ENCODE results near the gene KCNJ6. TPM values are rescaled to one million over a fixed set of nuclear protein-coding genes. Genes with fewer than 3 reads are reported as not detected.

Gene KCNJ6
- total RNA-seq, 2 experiments from 2014 or later = not detected

GRCh38 chr21:37848721-37849490, 67.4 kb downstream of the KCNJ6 start:
- no peak overlapping the region for H2AFZ ChIP-seq (ENCODE audit: low read length)
- TF ChIP-seq, protein P1, sequence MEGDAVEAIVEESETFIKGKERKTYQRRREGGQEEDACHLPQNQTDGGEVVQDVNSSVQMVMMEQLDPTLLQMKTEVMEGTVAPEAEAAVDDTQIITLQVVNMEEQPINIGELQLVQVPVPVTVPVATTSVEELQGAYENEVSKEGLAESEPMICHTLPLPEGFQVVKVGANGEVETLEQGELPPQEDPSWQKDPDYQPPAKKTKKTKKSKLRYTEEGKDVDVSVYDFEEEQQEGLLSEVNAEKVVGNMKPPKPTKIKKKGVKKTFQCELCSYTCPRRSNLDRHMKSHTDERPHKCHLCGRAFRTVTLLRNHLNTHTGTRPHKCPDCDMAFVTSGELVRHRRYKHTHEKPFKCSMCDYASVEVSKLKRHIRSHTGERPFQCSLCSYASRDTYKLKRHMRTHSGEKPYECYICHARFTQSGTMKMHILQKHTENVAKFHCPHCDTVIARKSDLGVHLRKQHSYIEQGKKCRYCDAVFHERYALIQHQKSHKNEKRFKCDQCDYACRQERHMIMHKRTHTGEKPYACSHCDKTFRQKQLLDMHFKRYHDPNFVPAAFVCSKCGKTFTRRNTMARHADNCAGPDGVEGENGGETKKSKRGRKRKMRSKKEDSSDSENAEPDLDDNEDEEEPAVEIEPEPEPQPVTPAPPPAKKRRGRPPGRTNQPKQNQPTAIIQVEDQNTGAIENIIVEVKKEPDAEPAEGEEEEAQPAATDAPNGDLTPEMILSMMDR (conservative IDR thresholded peaks at IDR 0.05; ENCODE audit: low read length) = no peak
- TF ChIP-seq EZH2phosphoT487 (IDR thresholded peaks at IDR 0.05; ENCODE audit: borderline replicate concordance, low read depth, low read length) = no peak
- no peak overlapping the region for H3K27ac ChIP-seq (ENCODE audit: low read depth, low read length, poor library complexity, severe bottlenecking)
- ChIA-PET POLR2A (no interaction called here), CTCF (ENCODE audit: unreplicated experiment) (no interaction called here)
- H3K9me2 ChIP-seq (ENCODE audit: insufficient read depth, low read length) = no peaks in the 10 kb centered on the region
- no peaks in the 10 kb centered on the region for H4K20me1 ChIP-seq (ENCODE audit: insufficient read depth, low read length)
- BruUV-seq (replicated peaks) = no TSS peak
- no peak for DNase-seq (ENCODE audit: low spot score)
- H3K79me2 ChIP-seq (ENCODE audit: insufficient read depth, low read depth, low read length) = no peaks in the 10 kb centered on the region
- H3K36me3 ChIP-seq (ENCODE audit: insufficient read depth, low read length) = no peaks in the 10 kb centered on the region
- no peaks in the 10 kb centered on the region for H3K4me1 ChIP-seq (ENCODE audit: insufficient read depth, low read length, poor library complexity, severe bottlenecking)
- no peak overlapping the region for H3K4me3 ChIP-seq (ENCODE audit: low read depth, low read length, poor library complexity, severe bottlenecking)
- 0 out of 2 replicates have a peak, but pooled peaks cover 4% of the 10 kb centered on the region for H3K9me3 ChIP-seq (ENCODE audit: low read length)
- no peak overlapping the region for H3K4me2 ChIP-seq (ENCODE audit: low read length)
- intact Hi-C loops (cut with micrococcal nuclease; ENCODE audit: unreplicated experiment) = no loop called here

DNA sequence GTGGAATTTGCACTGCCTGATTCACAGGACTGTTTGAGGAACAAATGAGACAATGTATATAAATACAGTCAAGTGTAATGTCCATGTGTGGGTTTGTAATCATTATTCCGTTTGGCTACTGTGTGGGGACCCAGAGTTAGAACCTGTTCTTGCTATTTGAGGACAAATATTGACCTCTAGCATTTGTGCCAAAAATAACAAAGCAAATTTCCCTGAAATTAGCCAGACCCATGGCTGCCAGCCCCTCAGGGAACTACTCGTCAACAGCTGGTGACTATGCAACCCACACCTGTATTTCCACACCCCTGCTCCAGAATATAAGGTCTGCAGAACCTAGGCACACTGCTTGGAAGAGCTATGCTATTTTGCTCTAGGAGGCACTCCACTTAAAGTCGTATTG, 70.7 kb downstream of the KCNJ6 start:
- no peak overlapping the region for H2AFZ ChIP-seq (ENCODE audit: low read length)
- no peak overlapping the region for H3K4me2 ChIP-seq (ENCODE audit: low read length)
- intact Hi-C loops (cut with micrococcal nuclease; ENCODE audit: unreplicated experiment) = no loop called here
- ChIA-PET POLR2A (no interaction called here), CTCF (ENCODE audit: unreplicated experiment) (no interaction called here)
- H3K9me2 ChIP-seq (ENCODE audit: insufficient read depth, low read length) = 0 out of 2 replicates have a peak, but pooled peaks cover 3% of the 10 kb centered on the region
- H3K36me3 ChIP-seq (ENCODE audit: insufficient read depth, low read length) = no peaks in the 10 kb centered on the region
- BruUV-seq (replicated peaks) = no TSS peak
- no peak for TF ChIP-seq EZH2phosphoT487 (IDR thresholded peaks at IDR 0.05; ENCODE audit: borderline replicate concordance, low read depth, low read length)
- TF ChIP-seq, protein P1 (conservative IDR thresholded peaks at IDR 0.05; ENCODE audit: low read length) = no peak
- H3K4me1 ChIP-seq (ENCODE audit: insufficient read depth, low read length, poor library complexity, severe bottlenecking) = no peaks in the 10 kb centered on the region
- H3K4me3 ChIP-seq (ENCODE audit: low read depth, low read length, poor library complexity, severe bottlenecking) = no peak overlapping the region
- H4K20me1 ChIP-seq (ENCODE audit: insufficient read depth, low read length) = no peaks in the 10 kb centered on the region
- H3K9me3 ChIP-seq (ENCODE audit: low read length) = no peaks in the 10 kb centered on the region
- H3K79me2 ChIP-seq (ENCODE audit: insufficient read depth, low read depth, low read length) = no peaks in the 10 kb centered on the region
- H3K27ac ChIP-seq (ENCODE audit: low read depth, low read length, poor library complexity, severe bottlenecking) = no peak overlapping the region
- DNase-seq (ENCODE audit: low spot score) = no peak

DNA sequence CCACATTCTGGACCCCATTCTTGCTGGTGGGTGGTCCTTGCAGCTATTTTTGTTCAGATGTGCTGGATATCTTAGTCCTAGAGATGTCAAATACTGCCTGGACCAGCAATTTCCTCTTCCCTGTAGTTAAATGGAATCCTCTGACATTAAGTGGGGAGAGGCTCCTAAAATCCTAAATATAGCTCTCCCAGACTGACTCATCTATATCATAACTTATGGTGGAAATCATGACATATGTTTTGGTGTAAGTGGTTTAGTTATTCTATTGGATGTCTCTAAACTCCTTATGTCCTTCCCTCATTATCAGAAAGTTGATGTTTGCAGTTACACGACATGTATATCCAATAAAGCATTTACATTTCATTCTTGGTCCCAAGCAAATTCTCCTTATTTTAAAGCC, 73.1 kb downstream of the KCNJ6 start:
- Histone ChIP-seq H3K4me1 (ENCODE audit: insufficient read depth, low read length, poor library complexity, severe bottlenecking) (no peaks in the 10 kb centered on the region), H3K9me3 (ENCODE audit: low read length) (no peaks in the 10 kb centered on the region), H3K36me3 (ENCODE audit: insufficient read depth, low read length) (no peaks in the 10 kb centered on the region), H3K27ac (ENCODE audit: low read depth, low read length, poor library complexity, severe bottlenecking) (no peak overlapping the region), H2AFZ (ENCODE audit: low read length) (no peak overlapping the region), H3K79me2 (ENCODE audit: insufficient read depth, low read depth, low read length) (no peaks in the 10 kb centered on the region), H3K4me3 (ENCODE audit: low read depth, low read length, poor library complexity, severe bottlenecking) (no peak overlapping the region), H3K9me2 (ENCODE audit: insufficient read depth, low read length) (0 out of 2 replicates have a peak, but pooled peaks cover 3% of the 10 kb centered on the region), H3K4me2 (ENCODE audit: low read length) (no peak overlapping the region), H4K20me1 (ENCODE audit: insufficient read depth, low read length) (no peaks in the 10 kb centered on the region)
- CTCF ChIA-PET (ENCODE audit: unreplicated experiment) = no interaction called here
- DNase-seq (ENCODE audit: low spot score) = no peak
- intact Hi-C loops (cut with micrococcal nuclease; ENCODE audit: unreplicated experiment) = no loop called here
- no TSS peak for BruUV-seq (replicated peaks)
- TF ChIP-seq, protein P1 (conservative IDR thresholded peaks at IDR 0.05; ENCODE audit: low read length) = no peak
- no peak for TF ChIP-seq EZH2phosphoT487 (IDR thresholded peaks at IDR 0.05; ENCODE audit: borderline replicate concordance, low read depth, low read length)
- POLR2A ChIA-PET = no interaction called here
